ENCODE results near the gene COL5A2.

Gene COL5A2

GRCh38 chr2:189147989-189148388 lies 31.6 kb downstream of the COL5A2 start:
- DNase-seq (ENCODE audit: low read depth, low spot score), result no peak

- DNase-seq (ENCODE audit: low read depth, low spot score), result no peak
Measured at GRCh38 chr2:189147361-189147760, 32.2 kb downstream of the COL5A2 start.

GRCh38 chr2:189146553-189146952 lies 33.0 kb downstream of the COL5A2 start:
- DNase-seq (ENCODE audit: low read depth, low spot score), result no peak

GRCh38 chr2:189144700-189145211 lies 34.8 kb downstream of the COL5A2 start:
- DNase-seq (ENCODE audit: low read depth, low spot score), result no peak

- DNase-seq (ENCODE audit: low read depth, low spot score), result no peak
Measured at GRCh38 chr2:189143925-189144324, 35.6 kb downstream of the COL5A2 start.

GRCh38 chr2:189142893-189143759 lies 36.4 kb downstream of the COL5A2 start:
- DNase-seq (ENCODE audit: low read depth, low spot score), result no peak

GRCh38 chr2:189138800-189139199 lies 40.8 kb downstream of the COL5A2 start:
- DNase-seq (ENCODE audit: low read depth, low spot score), result no peak

- DNase-seq (ENCODE audit: low read depth, low spot score), result no peak
Measured at GRCh38 chr2:189137519-189137918, 42.0 kb downstream of the COL5A2 start.

- no peak for DNase-seq (ENCODE audit: low read depth, low spot score)
Measured at GRCh38 chr2:189134485-189134884, 45.1 kb downstream of the COL5A2 start.

- no peak for DNase-seq (ENCODE audit: low read depth, low spot score)
Measured at GRCh38 chr2:189131991-189132390, 47.6 kb downstream of the COL5A2 start.

- DNase-seq (ENCODE audit: low read depth, low spot score), result peak; percentile 87
Measured at GRCh38 chr2:189129971-189130370, 49.6 kb downstream of the COL5A2 start.

- no peak for DNase-seq (ENCODE audit: low read depth, low spot score)
Measured at GRCh38 chr2:189128970-189129369, 50.6 kb downstream of the COL5A2 start.

GRCh38 chr2:189127756-189128155 lies 51.8 kb downstream of the COL5A2 start:
- DNase-seq (ENCODE audit: low read depth, low spot score), result no peak

- no peak for DNase-seq (ENCODE audit: low read depth, low spot score)
Measured at GRCh38 chr2:189125195-189125594, 54.4 kb downstream of the COL5A2 start.

GRCh38 chr2:189124175-189124574 lies 55.4 kb downstream of the COL5A2 start:
- DNase-seq (ENCODE audit: low read depth, low spot score), result no peak

GRCh38 chr2:189118386-189118785 lies 61.2 kb downstream of the COL5A2 start:
- DNase-seq (ENCODE audit: low read depth, low spot score), result no peak

GRCh38 chr2:189116979-189117378 lies 62.6 kb downstream of the COL5A2 start:
- DNase-seq (ENCODE audit: low read depth, low spot score), result no peak

- no peak for DNase-seq (ENCODE audit: low read depth, low spot score)
Measured at GRCh38 chr2:189116087-189116486, 63.5 kb downstream of the COL5A2 start.

GRCh38 chr2:189115126-189115525 lies 64.4 kb downstream of the COL5A2 start:
- DNase-seq (ENCODE audit: low read depth, low spot score), result peak; percentile 44

- DNase-seq (ENCODE audit: low read depth, low spot score), result peak; percentile 29
Measured at GRCh38 chr2:189113963-189114362, 65.6 kb downstream of the COL5A2 start.

GRCh38 chr2:189111063-189111715 lies 68.4 kb downstream of the COL5A2 start:
- no peak for DNase-seq (ENCODE audit: low read depth, low spot score)

GRCh38 chr2:189109921-189110397 lies 69.6 kb downstream of the COL5A2 start:
- DNase-seq (ENCODE audit: low read depth, low spot score), result no peak

- DNase-seq (ENCODE audit: low read depth, low spot score), result no peak
Measured at GRCh38 chr2:189104934-189105333, 74.6 kb downstream of the COL5A2 start.
